Measurements from ENCODE around the gene LHX4.

Gene LHX4

GRCh38 chr1:180210008-180210620 is 19.9 kb upstream of the LHX4 start:
- no peaks in the 10 kb centered on the region for H3K9me3 Mint-ChIP-seq
- H3K36me3 Mint-ChIP-seq = no peaks in the 10 kb centered on the region
- H3K27me3 Mint-ChIP-seq = peaks cover 15% of the 10 kb centered on the region
- no peak for ATAC-seq
- H3K27ac Mint-ChIP-seq = no peak overlapping the region
- H3K4me3 Mint-ChIP-seq = no peak overlapping the region
- H3K4me1 Mint-ChIP-seq = no peaks in the 10 kb centered on the region

GRCh38 chr1:180211156-180211859 is 18.8 kb upstream of the LHX4 start:
- Mint-ChIP-seq H3K27ac (no peak overlapping the region), H3K27me3 (peaks cover 15% of the 10 kb centered on the region), H3K4me1 (no peaks in the 10 kb centered on the region), H3K9me3 (no peaks in the 10 kb centered on the region), H3K4me3 (no peak overlapping the region), H3K36me3 (no peaks in the 10 kb centered on the region)
- ATAC-seq = no peak

- Mint-ChIP-seq H3K9me3 (no peaks in the 10 kb centered on the region), H3K4me1 (no peaks in the 10 kb centered on the region), H3K27ac (no peak overlapping the region), H3K4me3 (no peak overlapping the region), H3K27me3 (peaks cover 15% of the 10 kb centered on the region), H3K36me3 (no peaks in the 10 kb centered on the region)
- no peak for ATAC-seq
Observed at GRCh38 chr1:180211860-180212229, 18.2 kb upstream of the LHX4 start.

GRCh38 chr1:180213401-180214170 is 16.5 kb upstream of the LHX4 start:
- no peak for ATAC-seq

GRCh38 chr1:180215856-180216625 is 14.0 kb upstream of the LHX4 start:
- ATAC-seq = no peak
- Mint-ChIP-seq H3K9me3 (no peaks in the 10 kb centered on the region), H3K4me1 (no peaks in the 10 kb centered on the region), H3K4me3 (no peak overlapping the region), H3K36me3 (no peaks in the 10 kb centered on the region), H3K27me3 (peaks cover 21% of the 10 kb centered on the region), H3K27ac (no peak overlapping the region)

More at GRCh38 chr1:180213401-180214170, 16.5 kb upstream of the LHX4 start:
- Mint-ChIP-seq H3K27me3 (peaks cover 15% of the 10 kb centered on the region), H3K4me1 (no peaks in the 10 kb centered on the region), H3K9me3 (no peaks in the 10 kb centered on the region), H3K4me3 (peak overlapping the region; percentile 35), H3K27ac (no peak overlapping the region), H3K36me3 (no peaks in the 10 kb centered on the region)

GRCh38 chr1:180217006-180217405 is 13.1 kb upstream of the LHX4 start:
- Mint-ChIP-seq H3K27me3 (peaks cover 21% of the 10 kb centered on the region), H3K27ac (no peak overlapping the region), H3K36me3 (no peaks in the 10 kb centered on the region), H3K9me3 (no peaks in the 10 kb centered on the region), H3K4me1 (no peaks in the 10 kb centered on the region), H3K4me3 (no peak overlapping the region)
- ATAC-seq = no peak

- ATAC-seq = peak; percentile 3
- H3K27me3 Mint-ChIP-seq = peaks cover 35% of the 10 kb centered on the region
- no peaks in the 10 kb centered on the region for H3K4me1 Mint-ChIP-seq
- H3K9me3 Mint-ChIP-seq = no peaks in the 10 kb centered on the region
- no peak overlapping the region for H3K27ac Mint-ChIP-seq
- H3K36me3 Mint-ChIP-seq = no peaks in the 10 kb centered on the region
- H3K4me3 Mint-ChIP-seq = no peak overlapping the region
Observed at GRCh38 chr1:180218806-180219765, 11.0 kb upstream of the LHX4 start.

- Mint-ChIP-seq H3K27ac (no peak overlapping the region), H3K4me1 (no peaks in the 10 kb centered on the region), H3K4me3 (no peak overlapping the region), H3K27me3 (peaks cover 40% of the 10 kb centered on the region), H3K36me3 (no peaks in the 10 kb centered on the region), H3K9me3 (no peaks in the 10 kb centered on the region)
- no peak for ATAC-seq
Observed at GRCh38 chr1:180219776-180220175, 10.3 kb upstream of the LHX4 start.

GRCh38 chr1:180221462-180221861 is 8.6 kb upstream of the LHX4 start:
- ATAC-seq = no peak
- Mint-ChIP-seq H3K4me1 (no peaks in the 10 kb centered on the region), H3K27ac (no peak overlapping the region), H3K27me3 (peaks cover 53% of the 10 kb centered on the region), H3K36me3 (no peaks in the 10 kb centered on the region), H3K9me3 (no peaks in the 10 kb centered on the region), H3K4me3 (no peak overlapping the region)

GRCh38 chr1:180224902-180225301 is 5.2 kb upstream of the LHX4 start:
- ATAC-seq = no peak
- no peaks in the 10 kb centered on the region for H3K9me3 Mint-ChIP-seq
- H3K27ac Mint-ChIP-seq = no peak overlapping the region
- H3K4me1 Mint-ChIP-seq = peaks cover 8% of the 10 kb centered on the region
- H3K36me3 Mint-ChIP-seq = no peaks in the 10 kb centered on the region
- H3K4me3 Mint-ChIP-seq = no peak overlapping the region
- H3K27me3 Mint-ChIP-seq = peaks cover 75% of the 10 kb centered on the region

GRCh38 chr1:180225403-180225802 is 4.7 kb upstream of the LHX4 start:
- Mint-ChIP-seq H3K9me3 (no peaks in the 10 kb centered on the region), H3K27ac (no peak overlapping the region), H3K4me1 (peaks cover 8% of the 10 kb centered on the region), H3K27me3 (peaks cover 71% of the 10 kb centered on the region), H3K4me3 (no peak overlapping the region), H3K36me3 (no peaks in the 10 kb centered on the region)
- no peak for ATAC-seq

GRCh38 chr1:180227861-180228647 is 2.0 kb upstream of the LHX4 start:
- no peak overlapping the region for H3K27ac Mint-ChIP-seq
- no peak for ATAC-seq

GRCh38 chr1:180228648-180229482 is 1.2 kb upstream of the LHX4 start:
- ATAC-seq = peak; percentile 13
- H3K9me3 Mint-ChIP-seq = no peaks in the 10 kb centered on the region
- peak overlapping the region; percentile 80 for H3K4me3 Mint-ChIP-seq
- H3K27ac Mint-ChIP-seq = no peak overlapping the region
- H3K4me1 Mint-ChIP-seq = peaks cover 34% of the 10 kb centered on the region
- no peaks in the 10 kb centered on the region for H3K36me3 Mint-ChIP-seq
- peaks cover 73% of the 10 kb centered on the region for H3K27me3 Mint-ChIP-seq

More at GRCh38 chr1:180227861-180228647, 2.0 kb upstream of the LHX4 start:
- Mint-ChIP-seq H3K9me3 (no peaks in the 10 kb centered on the region), H3K4me3 (peak overlapping the region; percentile 68), H3K4me1 (peaks cover 26% of the 10 kb centered on the region), H3K36me3 (no peaks in the 10 kb centered on the region), H3K27me3 (peaks cover 70% of the 10 kb centered on the region)
